Epithelial cell of prostate (primary cell): ENCODE data around the gene CREB3L1.
A peak's percentile ranks its signal among the peaks of the same experiment; 100 is the strongest.
"Not testable (repeated sequence)": the region's sequence is repeated elsewhere in the genome, so short reads cannot be mapped to it uniquely, and the experiment has no call there.

ENCODE experiments used
- DNase-seq: peaks from one replicate; pipeline ENCODE4 v3.0.0-alpha.2; 2011; ENCODE audit warnings: low read depth, low spot score
- H3K27ac ChIP-seq: fragments of 450-650 bp; 2 replicates; pipeline ENCODE4 v1.5.1; 2017; ENCODE audit warnings: mild to moderate bottlenecking

CREB3L1 gene

GRCh38 chr11:46247659-46248058 is 29.8 kb upstream of the CREB3L1 start:
- H3K27ac ChIP-seq = peak overlapping the region; percentile 64
- peak; percentile 36 for DNase-seq

- peak overlapping the region; percentile 64 for H3K27ac ChIP-seq
- peak; percentile 40 for DNase-seq
These were observed 29.0 kb upstream of the CREB3L1 start for GRCh38 chr11:46248289-46249102.

- no peak for DNase-seq
- peak overlapping the region; percentile 64 for H3K27ac ChIP-seq
These were observed 28.1 kb upstream of the CREB3L1 start for GRCh38 chr11:46249103-46249937.

GRCh38 chr11:46249938-46250744 is 27.3 kb upstream of the CREB3L1 start:
- no peak overlapping the region for H3K27ac ChIP-seq

GRCh38 chr11:46250745-46251052 is 26.8 kb upstream of the CREB3L1 start:
- no peak overlapping the region for H3K27ac ChIP-seq
- DNase-seq = no peak

More at GRCh38 chr11:46249938-46250744, 27.3 kb upstream of the CREB3L1 start:
- no peak for DNase-seq

- H3K27ac ChIP-seq = no peak overlapping the region
- no peak for DNase-seq
These were observed 25.5 kb upstream of the CREB3L1 start for GRCh38 chr11:46251954-46252353.

GRCh38 chr11:46252373-46252914 is 25.0 kb upstream of the CREB3L1 start:
- no peak overlapping the region for H3K27ac ChIP-seq
- DNase-seq = no peak

- DNase-seq = no peak
These were observed 24.0 kb upstream of the CREB3L1 start for GRCh38 chr11:46253258-46254132.

GRCh38 chr11:46254133-46254491 is 23.4 kb upstream of the CREB3L1 start:
- H3K27ac ChIP-seq = no peak overlapping the region
- DNase-seq = no peak

More at GRCh38 chr11:46253258-46254132, 24.0 kb upstream of the CREB3L1 start:
- no peak overlapping the region for H3K27ac ChIP-seq

GRCh38 chr11:46256540-46257001 is 20.9 kb upstream of the CREB3L1 start:
- H3K27ac ChIP-seq = no peak overlapping the region
- no peak for DNase-seq

GRCh38 chr11:46259347-46259746 is 18.1 kb upstream of the CREB3L1 start:
- not testable (repeated sequence) for H3K27ac ChIP-seq

GRCh38 chr11:46259971-46260560 is 17.4 kb upstream of the CREB3L1 start:
- DNase-seq = no peak
- no peak overlapping the region for H3K27ac ChIP-seq

More at GRCh38 chr11:46259347-46259746, 18.1 kb upstream of the CREB3L1 start:
- DNase-seq = not testable (repeated sequence)

GRCh38 chr11:46263120-46263519 is 14.3 kb upstream of the CREB3L1 start:
- H3K27ac ChIP-seq = no peak overlapping the region

GRCh38 chr11:46264030-46264429 is 13.4 kb upstream of the CREB3L1 start:
- no peak overlapping the region for H3K27ac ChIP-seq
- no peak for DNase-seq

More at GRCh38 chr11:46263120-46263519, 14.3 kb upstream of the CREB3L1 start:
- DNase-seq = no peak

- DNase-seq = no peak
- no peak overlapping the region for H3K27ac ChIP-seq
These were observed 12.5 kb upstream of the CREB3L1 start for GRCh38 chr11:46264976-46265375.

- H3K27ac ChIP-seq = no peak overlapping the region
- no peak for DNase-seq
These were observed 11.7 kb upstream of the CREB3L1 start for GRCh38 chr11:46265764-46266163.

- DNase-seq = no peak
- H3K27ac ChIP-seq = no peak overlapping the region
These were observed 9.5 kb upstream of the CREB3L1 start for GRCh38 chr11:46267930-46268329.

GRCh38 chr11:46270684-46271083 is 6.8 kb upstream of the CREB3L1 start:
- no peak for DNase-seq
- no peak overlapping the region for H3K27ac ChIP-seq

- no peak for DNase-seq
These were observed 6.1 kb upstream of the CREB3L1 start for GRCh38 chr11:46271407-46271806.

More at GRCh38 chr11:46271407-46271806, 6.1 kb upstream of the CREB3L1 start:
- no peak overlapping the region for H3K27ac ChIP-seq
